RPMI7951 (cell line): ENCODE data around the gene ENTPD7. TPM values are rescaled to one million over a fixed set of nuclear protein-coding genes. Genes with fewer than 3 reads are reported as not detected.
A peak's percentile ranks its signal among the peaks of the same experiment; 100 is the strongest.
"Not testable (repeated sequence)": the region's sequence is repeated elsewhere in the genome, so short reads cannot be mapped to it uniquely, and the experiment has no call there.

Experiments used
- DNase-seq: peaks from one replicate; pipeline ENCODE4 v3.0.0-alpha.2; 2012; ENCODE audit warnings: low read depth
- total RNA-seq: library from RNA; depleted of rRNA; stranded (reverse); fragments of >200 nt; shearing (Covaris generic); gene quantifications from 2 replicates; pipeline ENCODE4 v1.2.3, GENCODE V29; 2014

The ENTPD7 gene
- total RNA-seq, 1 experiment from 2014 or later: 4.8 TPM

GRCh38 chr10:99693933-99694583 is 34.7 kb downstream of the ENTPD7 start:
- no peak for DNase-seq

DNA sequence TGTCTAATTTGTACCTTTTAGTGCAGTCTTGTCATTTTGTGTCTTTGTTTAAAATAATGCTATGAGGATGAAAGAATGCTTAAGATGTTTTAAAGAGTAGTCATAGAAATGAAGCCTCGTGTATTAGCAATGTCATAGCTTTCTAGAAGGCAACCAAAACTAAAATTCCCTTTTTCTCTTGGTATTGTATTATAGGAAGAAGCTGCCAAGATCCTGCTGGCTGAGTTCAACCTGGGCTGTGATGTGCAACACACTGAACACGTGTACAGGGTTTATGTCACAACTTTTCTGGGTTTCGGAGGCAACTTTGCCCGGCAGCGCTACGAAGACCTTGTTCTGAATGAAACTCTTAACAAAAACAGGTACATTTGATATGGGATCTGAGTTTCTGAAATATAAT is 36.5 kb downstream of the ENTPD7 start:
- no peak for DNase-seq

GRCh38 chr10:99698504-99699080 is 39.3 kb downstream of the ENTPD7 start:
- peak; percentile 4 for DNase-seq

- no peak for DNase-seq
Observed at GRCh38 chr10:99700649-99701048, 41.3 kb downstream of the ENTPD7 start.

DNA sequence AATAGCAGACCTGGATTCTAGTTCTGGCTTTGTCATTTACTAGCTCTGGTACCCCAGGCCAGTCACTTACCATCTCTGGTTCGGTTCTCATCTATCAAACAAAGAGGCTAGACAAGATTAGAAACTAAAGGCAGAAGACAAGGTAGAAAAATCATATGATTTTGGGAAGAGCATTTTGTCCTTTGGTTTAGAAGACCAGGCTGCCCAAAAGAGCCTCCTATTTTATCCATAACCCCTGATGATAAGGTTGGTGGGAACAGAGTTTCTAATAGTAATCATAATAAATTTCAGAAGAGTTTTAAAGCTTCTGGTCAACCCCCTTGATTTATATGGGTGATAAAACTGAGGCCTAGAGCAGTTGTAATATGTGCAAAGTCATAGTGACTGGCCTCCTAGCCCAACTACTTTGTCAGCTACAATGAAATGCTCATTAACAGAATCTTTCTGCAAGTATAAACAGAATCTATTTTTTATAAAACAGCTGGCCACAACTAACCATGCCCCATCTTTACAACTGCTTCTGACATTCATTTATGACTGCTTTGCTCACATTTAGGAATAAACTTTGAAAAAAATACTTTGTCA is 49.2 kb downstream of the ENTPD7 start:
- no peak for DNase-seq

GRCh38 chr10:99709480-99710229 is 50.3 kb downstream of the ENTPD7 start:
- peak; percentile 35 for DNase-seq

DNA sequence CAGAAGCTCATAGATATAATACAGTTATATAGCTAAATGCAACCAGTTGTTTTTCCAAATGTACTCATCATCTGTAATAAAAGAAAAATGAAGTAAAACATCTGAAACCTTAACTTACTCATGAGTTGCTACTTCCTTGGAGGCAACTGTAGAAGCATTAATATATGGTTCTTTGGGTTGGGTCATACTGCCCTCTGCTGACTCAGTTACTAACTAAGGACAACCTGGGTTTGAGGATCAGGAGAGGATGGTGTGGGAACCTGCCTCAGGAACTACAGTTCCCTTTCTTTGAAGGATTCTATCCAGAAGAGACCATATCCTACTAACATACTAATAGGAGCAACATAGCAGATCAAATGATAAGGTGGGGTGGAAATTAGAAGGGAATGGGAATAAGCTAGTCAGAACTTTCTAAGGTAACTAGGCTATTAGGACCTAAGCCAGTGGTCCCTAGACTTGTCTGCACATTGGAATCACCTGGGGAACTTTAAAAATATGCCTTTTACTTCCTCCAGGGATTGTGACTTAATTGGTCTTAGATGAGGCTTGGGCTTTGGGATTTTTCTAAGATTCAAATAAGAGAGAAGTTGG is 51.9 kb downstream of the ENTPD7 start:
- DNase-seq: peak; percentile 47

DNA sequence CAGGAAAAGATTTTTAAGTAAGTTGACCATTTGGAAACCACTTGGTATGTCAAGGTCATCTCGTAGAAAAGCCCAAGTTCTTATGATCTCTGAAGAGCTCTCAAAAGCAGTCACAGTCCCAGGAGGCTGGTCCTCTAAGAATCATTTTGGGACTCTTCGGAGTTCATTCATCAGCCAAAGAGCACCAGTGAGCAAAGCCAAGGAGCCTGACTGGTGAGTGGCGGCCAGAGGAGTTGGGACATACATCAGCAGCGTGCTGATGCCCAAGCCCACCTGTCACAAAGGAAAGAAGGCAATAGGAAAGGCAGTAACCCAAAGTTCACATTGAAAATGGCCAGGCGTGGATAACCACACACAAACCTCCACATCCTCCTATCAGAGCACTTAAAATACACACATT is 55.1 kb downstream of the ENTPD7 start:
- no peak for DNase-seq

GRCh38 chr10:99720387-99720786 is 61.1 kb downstream of the ENTPD7 start:
- DNase-seq: no peak

DNA sequence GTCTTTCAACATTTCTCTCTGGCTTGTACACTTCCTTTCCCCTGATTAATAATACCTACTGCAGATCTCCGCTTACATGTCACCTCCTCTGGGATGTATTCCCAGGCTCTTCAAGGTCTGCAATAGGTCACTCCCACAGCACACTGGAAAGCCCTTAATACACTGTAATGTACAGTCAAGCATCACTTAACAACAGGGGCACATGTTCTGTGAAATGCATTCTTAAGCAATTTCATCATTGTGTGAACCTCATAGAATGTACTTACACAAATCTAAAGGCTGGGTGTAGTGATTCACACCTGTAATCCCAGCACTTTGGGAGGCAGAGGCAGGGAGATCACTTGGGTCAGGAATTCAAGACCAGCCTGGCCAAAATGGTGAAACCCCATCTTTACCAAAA is 70.7 kb downstream of the ENTPD7 start:
- no peak for DNase-seq

- DNase-seq: no peak
Observed at GRCh38 chr10:99731306-99732032, 72.2 kb downstream of the ENTPD7 start.

- DNase-seq: peak; percentile 93
Observed at GRCh38 chr10:99732033-99732842, 72.9 kb downstream of the ENTPD7 start, which contains the start of the genes COX15 and CUTC. TSS of gene COX15 (minus strand) at chr10:99732127. CDS start at chr10:99732049, 78 bp downstream. TSS of gene CUTC (plus strand) at chr10:99732234. CDS start at chr10:99732349, 115 bp downstream.

DNA sequence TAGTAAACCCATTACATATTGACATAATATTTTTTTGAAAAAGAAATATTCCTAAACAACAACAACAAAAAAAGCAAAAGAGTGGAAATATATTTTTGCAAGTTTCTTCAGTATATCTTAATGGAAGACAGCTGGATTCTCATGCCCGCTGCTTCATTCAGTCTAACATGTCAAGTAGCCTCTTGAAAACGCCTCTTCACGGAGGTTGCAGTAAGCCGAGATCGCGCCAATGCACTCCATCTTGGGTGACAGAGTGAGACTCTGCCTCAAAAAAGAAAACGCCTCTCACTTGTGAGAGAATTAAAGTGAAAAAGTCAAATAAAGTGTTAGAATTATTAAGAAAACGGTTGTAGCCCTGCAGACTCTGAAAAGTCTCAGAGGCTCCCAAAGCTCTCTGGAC is 74.1 kb downstream of the ENTPD7 start:
- no peak for DNase-seq

DNA sequence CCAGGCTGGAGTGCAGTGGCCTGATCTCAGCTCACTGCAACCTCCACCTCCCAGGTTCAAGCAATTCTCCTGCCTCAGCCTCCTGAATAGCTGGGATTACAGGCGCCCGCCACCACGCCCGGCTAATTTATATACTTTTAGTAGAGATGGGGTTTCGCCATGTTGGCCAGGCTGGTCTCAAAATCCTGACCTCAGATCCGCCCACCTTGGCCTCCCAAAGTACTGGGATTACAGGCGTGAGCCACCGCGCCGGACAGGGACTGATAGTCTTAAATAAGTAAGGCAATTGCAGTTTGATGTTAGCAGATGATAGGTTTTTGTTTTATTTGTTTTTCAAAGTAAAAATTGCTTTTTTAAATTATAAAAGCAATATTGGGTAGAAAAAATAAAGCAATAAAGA is 74.8 kb downstream of the ENTPD7 start:
- DNase-seq: not testable (repeated sequence)

DNA sequence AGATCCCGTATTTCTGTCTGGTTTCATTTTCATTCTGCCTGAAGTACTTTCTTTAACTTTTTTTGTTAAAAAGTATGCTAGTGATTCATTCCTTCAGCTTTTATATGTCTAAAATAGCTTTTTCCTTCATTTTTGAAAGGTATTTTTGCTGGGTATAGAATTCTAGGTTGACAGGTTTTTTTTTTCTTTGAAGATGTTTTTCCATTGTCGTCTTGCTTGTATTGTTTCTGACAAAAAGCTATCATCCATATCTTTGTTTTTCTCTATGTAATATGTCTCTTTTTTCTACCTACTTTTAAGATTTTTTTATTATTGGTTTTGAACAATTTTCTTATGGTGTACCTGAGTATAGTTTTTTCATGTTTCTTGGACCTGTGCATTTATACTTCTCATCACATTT is 81.0 kb downstream of the ENTPD7 start:
- no peak for DNase-seq

DNA sequence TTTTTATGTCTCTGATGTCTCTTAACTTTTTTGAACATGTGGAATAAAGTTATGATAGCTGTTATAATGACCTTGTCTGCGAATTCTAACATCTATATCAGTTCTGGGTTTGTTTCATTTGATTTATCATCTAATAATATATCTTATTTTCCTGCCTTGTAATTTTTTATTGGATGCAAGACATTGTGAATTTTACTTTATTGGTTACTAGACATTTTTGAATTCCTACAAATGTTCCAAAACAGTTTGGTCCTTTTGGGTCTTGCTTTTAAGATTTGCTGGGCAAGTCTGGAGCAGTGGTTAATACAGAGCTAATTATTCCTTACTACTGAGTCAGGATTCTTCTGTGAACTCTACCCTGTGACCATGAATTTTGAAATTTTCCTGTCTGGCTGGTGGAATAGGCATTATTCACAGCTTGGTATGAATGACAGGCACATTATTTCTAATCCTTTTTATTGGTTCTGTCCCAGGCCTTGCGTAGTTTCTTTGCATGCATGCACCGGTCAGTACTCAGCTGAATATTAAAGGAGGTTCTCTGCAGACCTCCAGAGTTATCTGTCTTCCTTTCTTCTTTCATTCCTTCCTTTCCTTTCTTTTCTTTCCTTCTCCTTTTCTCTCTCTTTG is 81.7 kb downstream of the ENTPD7 start:
- DNase-seq: no peak

DNA sequence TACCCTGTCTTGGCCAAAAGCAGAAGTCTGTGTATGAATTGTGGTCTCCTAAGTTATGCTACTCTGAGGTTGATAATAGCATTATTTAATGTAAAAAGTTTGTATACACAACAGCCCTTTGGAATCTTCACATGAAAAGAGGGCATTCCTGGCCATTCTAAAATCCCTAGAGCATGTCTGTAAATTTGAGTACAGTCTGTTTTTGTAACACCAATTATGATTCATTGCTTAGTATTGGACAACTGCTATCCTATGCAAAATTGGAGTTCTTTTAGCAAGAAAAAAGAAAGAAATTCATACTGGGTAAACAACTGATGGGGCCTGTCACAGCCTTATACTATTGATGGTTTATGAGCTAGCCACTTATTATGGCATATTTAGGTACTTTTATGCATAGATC is 82.9 kb downstream of the ENTPD7 start:
- peak; percentile 3 for DNase-seq

DNA sequence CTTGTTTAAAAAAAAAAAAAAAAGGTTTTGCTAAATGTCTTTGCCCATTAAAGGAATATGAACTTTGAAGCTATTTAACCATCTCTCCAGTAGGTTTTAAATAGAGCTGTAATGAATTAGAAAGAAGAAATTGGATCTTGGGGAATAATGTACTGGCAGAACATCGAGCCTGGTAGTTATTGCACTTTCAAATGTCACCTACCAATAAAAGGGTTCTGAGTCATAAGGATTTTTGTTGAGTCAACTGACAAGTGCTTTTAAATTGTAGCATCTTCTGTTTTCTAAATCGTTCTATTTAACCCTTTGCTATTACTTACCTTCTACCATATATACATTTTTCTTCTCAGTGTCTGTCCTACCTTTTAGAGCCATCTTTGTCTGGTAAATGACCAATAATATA is 83.4 kb downstream of the ENTPD7 start:
- DNase-seq: peak; percentile 17

GRCh38 chr10:99743841-99744240 is 84.5 kb downstream of the ENTPD7 start:
- peak; percentile 6 for DNase-seq

DNA sequence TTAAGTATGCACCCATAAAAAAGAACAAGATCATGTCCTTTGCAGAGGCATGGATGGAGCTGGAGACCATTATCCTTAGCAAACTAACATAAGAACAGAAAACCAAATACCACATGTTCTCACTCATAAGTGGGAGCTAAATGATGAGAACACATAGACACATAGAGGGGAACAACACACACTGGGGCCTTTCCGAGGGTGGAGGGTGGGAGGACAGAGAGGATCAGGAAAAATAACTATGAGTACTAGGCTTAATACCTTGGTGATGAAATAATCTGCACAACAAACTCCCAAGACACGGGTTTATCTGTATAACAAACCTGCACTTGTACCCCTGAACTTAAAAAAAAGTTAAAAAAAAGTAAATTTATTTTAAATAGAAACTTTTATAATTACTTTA is 86.9 kb downstream of the ENTPD7 start:
- DNase-seq: not testable (repeated sequence)
